ENCODE measurements around the gene CARD11.

DNA sequence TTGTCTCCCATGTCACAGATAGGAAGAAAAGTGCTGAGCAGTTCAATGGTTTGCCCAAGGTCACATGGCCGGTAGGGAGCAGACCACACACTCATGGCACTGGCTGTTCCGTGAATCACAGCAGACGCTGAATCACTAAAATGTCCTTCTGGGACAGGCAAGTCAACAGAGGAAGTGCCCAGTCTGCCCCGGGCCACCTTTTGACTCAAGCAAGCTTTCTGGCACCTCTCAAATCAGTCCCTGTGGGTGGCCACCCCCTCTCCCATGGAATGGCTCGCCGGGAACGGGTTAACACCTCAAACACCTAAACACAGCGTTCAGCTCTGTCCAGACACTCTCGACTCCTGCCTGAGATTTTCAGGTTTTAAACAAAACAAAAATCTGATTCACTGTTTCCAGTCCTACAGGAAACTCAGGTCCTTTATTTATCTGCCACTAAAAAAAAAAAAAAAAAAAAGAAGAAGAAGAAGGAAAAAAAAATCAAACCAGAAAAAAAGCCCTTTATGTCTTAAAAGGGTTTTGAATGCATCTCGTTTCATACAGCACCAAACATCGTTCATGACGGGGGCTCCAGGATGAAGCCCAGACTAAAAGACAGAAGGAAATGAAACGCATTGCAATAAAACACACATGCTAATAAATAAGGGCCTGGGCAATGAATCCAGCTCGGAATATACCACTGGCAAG is 15.5 kb downstream of the CARD11 start:
- TF ChIP-seq POLR2AphosphoS5 (IDR thresholded peaks at IDR 0.05) (no peak), POLR2A (IDR thresholded peaks at IDR 0.05) (no peak), EP300 (IDR thresholded peaks at IDR 0.05; ENCODE audit: low read depth) (no peak)
- TF ChIP-seq, protein P1, sequence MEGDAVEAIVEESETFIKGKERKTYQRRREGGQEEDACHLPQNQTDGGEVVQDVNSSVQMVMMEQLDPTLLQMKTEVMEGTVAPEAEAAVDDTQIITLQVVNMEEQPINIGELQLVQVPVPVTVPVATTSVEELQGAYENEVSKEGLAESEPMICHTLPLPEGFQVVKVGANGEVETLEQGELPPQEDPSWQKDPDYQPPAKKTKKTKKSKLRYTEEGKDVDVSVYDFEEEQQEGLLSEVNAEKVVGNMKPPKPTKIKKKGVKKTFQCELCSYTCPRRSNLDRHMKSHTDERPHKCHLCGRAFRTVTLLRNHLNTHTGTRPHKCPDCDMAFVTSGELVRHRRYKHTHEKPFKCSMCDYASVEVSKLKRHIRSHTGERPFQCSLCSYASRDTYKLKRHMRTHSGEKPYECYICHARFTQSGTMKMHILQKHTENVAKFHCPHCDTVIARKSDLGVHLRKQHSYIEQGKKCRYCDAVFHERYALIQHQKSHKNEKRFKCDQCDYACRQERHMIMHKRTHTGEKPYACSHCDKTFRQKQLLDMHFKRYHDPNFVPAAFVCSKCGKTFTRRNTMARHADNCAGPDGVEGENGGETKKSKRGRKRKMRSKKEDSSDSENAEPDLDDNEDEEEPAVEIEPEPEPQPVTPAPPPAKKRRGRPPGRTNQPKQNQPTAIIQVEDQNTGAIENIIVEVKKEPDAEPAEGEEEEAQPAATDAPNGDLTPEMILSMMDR (IDR thresholded peaks at IDR 0.05): no peak
